ENCODE data around the gene NF2.

DNA sequence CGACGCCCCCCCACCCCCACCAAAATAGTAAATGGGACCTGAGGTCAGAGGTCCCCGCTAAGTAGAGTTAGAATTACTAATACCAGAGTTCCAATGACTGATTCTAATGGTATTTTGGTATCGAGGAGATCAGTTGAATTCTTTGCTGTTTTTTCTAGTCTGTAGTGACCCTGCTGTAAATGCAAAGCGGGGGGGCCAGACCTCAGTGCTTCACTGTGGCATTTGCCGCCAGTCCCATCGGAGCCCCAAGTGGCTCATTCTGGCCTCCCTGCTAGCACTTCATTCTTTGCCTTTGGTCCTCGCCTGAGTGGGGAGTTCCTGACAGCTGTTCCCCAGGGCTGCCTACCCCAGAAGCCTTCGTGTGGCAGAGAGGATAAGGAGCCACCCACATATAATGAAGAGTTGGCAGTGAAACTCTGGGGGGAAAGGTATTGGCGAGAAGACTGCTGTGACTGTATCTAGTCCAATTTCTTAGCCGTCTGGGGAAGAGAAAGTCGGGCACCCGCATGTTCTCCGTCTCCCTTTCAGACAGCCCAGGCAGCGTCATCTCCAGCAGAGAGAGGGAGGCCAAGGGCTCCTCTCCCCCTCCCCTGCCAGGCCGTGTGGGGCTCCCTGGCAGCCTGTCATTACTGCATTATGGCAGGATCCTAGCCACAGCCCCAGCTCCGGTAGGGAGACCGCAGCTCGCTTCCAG lies 96.9 kb downstream of the NF2 start:
- TF ChIP-seq POLR2AphosphoS5 (IDR thresholded peaks at IDR 0.05) (no peak), EP300 (IDR thresholded peaks at IDR 0.05) (no peak), POLR2A (IDR thresholded peaks at IDR 0.05) (no peak)

Data from gastroesophageal sphincter (tissue), 2 donors.